H9 (cell line): ENCODE data around the gene SLC37A4. TPM values are rescaled to one million over a fixed set of nuclear protein-coding genes. Genes with fewer than 3 reads are reported as not detected.

Experiments
- DNase-seq: peaks from one replicate; pipeline ENCODE4 v3.0.0-alpha.2; 2017
- H2AFZ ChIP-seq: one replicate; pipeline ENCODE4 v1.6.1; 2013; ENCODE audit warnings: mild to moderate bottlenecking, low read length, control low read depth, moderate library complexity
- H2AK5ac ChIP-seq: 2 replicates; pipeline ENCODE4 v1.6.1; 2013; ENCODE audit warnings: low read length, control low read depth, mixed read lengths; ENCODE audit not compliant: insufficient read length
- H2BK120ac ChIP-seq: one replicate; pipeline ENCODE4 v1.6.1; 2013; ENCODE audit warnings: low read depth, mild to moderate bottlenecking, low read length, control low read depth, inconsistent platforms; ENCODE audit not compliant: poor library complexity, severe bottlenecking
- H2BK12ac ChIP-seq: 2 replicates; pipeline ENCODE4 v1.6.1; 2013; ENCODE audit warnings: low read length, control low read depth, mixed read lengths, low read depth; ENCODE audit not compliant: insufficient read length
- H2BK15ac ChIP-seq: 2 replicates; pipeline ENCODE4 v1.6.1; 2013; ENCODE audit warnings: low read depth, low read length, control low read depth
- H2BK20ac ChIP-seq: one replicate; pipeline ENCODE4 v1.6.1; 2013; ENCODE audit warnings: low read depth, mild to moderate bottlenecking, low read length, control low read depth, inconsistent platforms; ENCODE audit not compliant: poor library complexity, severe bottlenecking
- H2BK5ac ChIP-seq: 2 replicates; pipeline ENCODE4 v1.6.1; 2013; ENCODE audit warnings: low read length, control low read depth, mixed read lengths; ENCODE audit not compliant: insufficient read length
- H3K14ac ChIP-seq: 2 replicates; pipeline ENCODE4 v1.6.1; 2013; ENCODE audit warnings: low read length, control low read depth; ENCODE audit not compliant: insufficient read depth
- H3K18ac ChIP-seq: 2 replicates; pipeline ENCODE4 v1.6.1; 2013; ENCODE audit warnings: low read depth, mild to moderate bottlenecking, mixed read lengths, low read length, control low read depth; ENCODE audit not compliant: insufficient read length
- H3K23ac ChIP-seq: 2 replicates; pipeline ENCODE4 v1.6.1; 2013; ENCODE audit warnings: low read length, control low read depth, mixed read lengths, low read depth; ENCODE audit not compliant: insufficient read length
- H3K23me2 ChIP-seq: 2 replicates; pipeline ENCODE4 v1.6.1; 2013; ENCODE audit warnings: low read depth, mild to moderate bottlenecking, mixed read lengths, low read length, control low read depth; ENCODE audit not compliant: insufficient read length, poor library complexity, severe bottlenecking
- H3K27ac ChIP-seq: 2 replicates; pipeline ENCODE4 v1.5.1; 2013; ENCODE audit warnings: low read length, control low read depth, mixed read lengths, low read depth; ENCODE audit not compliant: insufficient read length
- H3K27me3 ChIP-seq: 2 replicates; pipeline ENCODE4 v1.6.1; 2013; ENCODE audit warnings: low read length, control low read depth, inconsistent platforms; ENCODE audit not compliant: insufficient read depth
- H3K4ac ChIP-seq: 2 replicates; pipeline ENCODE4 v1.6.1; 2013; ENCODE audit warnings: low read depth, mild to moderate bottlenecking, control low read depth, inconsistent platforms, low read length, moderate library complexity
- H3K4me1 ChIP-seq: 2 replicates; pipeline ENCODE4 v1.6.1; 2013; ENCODE audit warnings: low read length, control low read depth, inconsistent platforms; ENCODE audit not compliant: insufficient read depth
- H3K4me2 ChIP-seq: 2 replicates; pipeline ENCODE4 v1.6.1; 2013; ENCODE audit warnings: low read length, control low read depth, mixed read lengths; ENCODE audit not compliant: insufficient read length, insufficient read depth
- H3K56ac ChIP-seq: 2 replicates; pipeline ENCODE4 v1.6.1; 2013; ENCODE audit warnings: low read depth, mild to moderate bottlenecking, mixed read lengths, low read length, control low read depth; ENCODE audit not compliant: insufficient read length
- H3K79me1 ChIP-seq: 2 replicates; pipeline ENCODE4 v1.6.1; 2013; ENCODE audit warnings: low read depth, mild to moderate bottlenecking, moderate library complexity, low read length, control low read depth, inconsistent platforms; ENCODE audit not compliant: insufficient read depth, poor library complexity, severe bottlenecking
- H3K79me2 ChIP-seq: 2 replicates; pipeline ENCODE4 v1.6.1; 2013; ENCODE audit warnings: low read length, control low read depth, inconsistent platforms; ENCODE audit not compliant: insufficient read depth
- H3K9ac ChIP-seq: 2 replicates; pipeline ENCODE4 v1.6.1; 2013; ENCODE audit warnings: low read length, control low read depth, mixed read lengths; ENCODE audit not compliant: insufficient read length; ENCODE audit errors: extremely low read depth
- H3K9me3 ChIP-seq: one replicate; pipeline ENCODE4 v1.6.1; 2013; ENCODE audit warnings: low read depth, low read length, inconsistent platforms; ENCODE audit not compliant: control insufficient read depth
- H3T11ph ChIP-seq: one replicate; pipeline ENCODE4 v1.6.1; 2013; ENCODE audit warnings: mild to moderate bottlenecking, low read length, control low read depth, inconsistent platforms
- H4K20me1 ChIP-seq: one replicate; pipeline ENCODE4 v1.6.1; 2013; ENCODE audit not compliant: control insufficient read depth, insufficient read length, insufficient read depth
- H4K5ac ChIP-seq: 2 replicates; pipeline ENCODE4 v1.6.1; 2013; ENCODE audit warnings: low read depth, mild to moderate bottlenecking, mixed read lengths, low read length, control low read depth; ENCODE audit not compliant: insufficient read length
- H4K8ac ChIP-seq: replicated peaks from 2 replicates; pipeline ENCODE4 v1.6.1; 2013; ENCODE audit warnings: low read length, control low read depth, mixed read lengths, low read depth; ENCODE audit not compliant: insufficient read length
- H4K91ac ChIP-seq: 2 replicates; pipeline ENCODE4 v1.6.1; 2013; ENCODE audit warnings: low read depth, mild to moderate bottlenecking, moderate library complexity, mixed read lengths, low read length, control low read depth; ENCODE audit not compliant: insufficient read length
- H3K27ac Mint-ChIP-seq, 3 experiments: 2 replicates in 2 of 3; 3 replicates in 1 of 3; pipeline ENCODE4 v1.8.0; 2020 to 2021; ENCODE audit warnings: mixed read lengths in 3 of 3, mild to moderate bottlenecking in 1 of 3, moderate library complexity in 1 of 3
- H3K27me3 Mint-ChIP-seq: 2 replicates; pipeline ENCODE4 v1.8.0; 2021; ENCODE audit warnings: low read depth, mild to moderate bottlenecking, moderate library complexity, mixed read lengths
- H3K36me3 Mint-ChIP-seq, 3 experiments: 2 replicates in 2 of 3; 3 replicates in 1 of 3; pipeline ENCODE4 v1.8.0; 2020 to 2021; ENCODE audit warnings: low read depth in 3 of 3, mixed read lengths in 3 of 3; ENCODE audit not compliant: insufficient read depth in 1 of 3
- H3K4me1 Mint-ChIP-seq, 2 experiments: 2 replicates each; pipeline ENCODE4 v1.8.0; 2020; ENCODE audit warnings: mixed read lengths in 2 of 2
- H3K4me3 Mint-ChIP-seq, 2 experiments: 2 replicates in 1 of 2; 3 replicates in 1 of 2; pipeline ENCODE4 v1.8.0; 2020 to 2021; ENCODE audit warnings: mild to moderate bottlenecking in 2 of 2, mixed read lengths in 2 of 2, moderate library complexity in 1 of 2
- H3K9me3 Mint-ChIP-seq, 2 experiments: 2 replicates in 1 of 2; 3 replicates in 1 of 2; pipeline ENCODE4 v1.8.0; 2020; ENCODE audit warnings: mild to moderate bottlenecking in 2 of 2, mixed read lengths in 2 of 2, moderate library complexity in 1 of 2
- CTCF ChIP-seq: fragments of 200-600 bp; sonication (generic); conservative IDR thresholded peaks from 3 replicates; pipeline ENCODE4 v1.8.0; 2021; ENCODE audit warnings: antibody characterized with exemption, mild to moderate bottlenecking
- WGBS: extraction: QIAGEN DNeasy Blood & Tissue Kit; methylation state at CpG from one replicate; pipeline ENCODE4 v1.1.7; 2013; ENCODE audit warnings: missing lambda C conversion rate, low lambda C conversion rate, mixed read lengths; ENCODE audit not compliant: insufficient read length; ENCODE audit errors: extremely low coverage; 5-methylcytosine and 5-hydroxymethylcytosine counted together
- total RNA-seq: library from RNA; stranded (reverse); gene quantifications from 2 replicates; pipeline ENCODE4 v1.2.1, GENCODE V29; 2021

The SLC37A4 gene
- total RNA-seq, 1 experiment from 2014 or later, result 41.0 TPM

- peak within 1 kb of the TSS; percentile 95 to 97 for H3K4me3 Mint-ChIP-seq
- H3K4ac ChIP-seq, result no peak within 1 kb of the TSS
- peak; percentile 97 for DNase-seq
- peaks cover 5% of the 10 kb centered on the region for H3K79me1 ChIP-seq
- peak within 1 kb of the TSS; percentile 83 for H3K4me2 ChIP-seq
- no peak within 1 kb of the TSS for H3K23ac ChIP-seq
- peak within 1 kb of the TSS; percentile 54; the same call in 1 of the 2 replicates for H3K14ac ChIP-seq
- H4K91ac ChIP-seq, result no peak within 1 kb of the TSS
- H3K56ac ChIP-seq, result no peak within 1 kb of the TSS
- H3K27ac ChIP-seq, result no peak within 1 kb of the TSS
- no peak within 1 kb of the TSS for H2BK5ac ChIP-seq
- H3K27me3 ChIP-seq, result no peaks in the 10 kb centered on the region
- H3K36me3 Mint-ChIP-seq, result peaks cover 7 to 24% (median 21%) of the 10 kb centered on the region in 3 experiments; a peak in 6 of 7 replicates
- H4K20me1 ChIP-seq, result no peaks in the 10 kb centered on the region
- no peaks in the 10 kb centered on the region; a peak in 1 of 5 replicates for H3K9me3 Mint-ChIP-seq
- no peak within 1 kb of the TSS for H2BK15ac ChIP-seq
- H3K79me2 ChIP-seq, result no peaks in the 10 kb centered on the region; the same call in 1 of the 2 replicates
- no peak within 1 kb of the TSS for H2AFZ ChIP-seq
- no peak within 1 kb of the TSS for H2BK12ac ChIP-seq
- H4K8ac ChIP-seq, result no peak within 1 kb of the TSS
- no peak within 1 kb of the TSS for H2AK5ac ChIP-seq
- no CpG with 5 or more reads among the region's 49 CpGs for WGBS
- no peaks in the 10 kb centered on the region for H3K9me3 ChIP-seq
- no peaks in the 10 kb centered on the region for H3K27me3 Mint-ChIP-seq
- H3K18ac ChIP-seq, result no peak within 1 kb of the TSS
- H3K4me1 Mint-ChIP-seq, result peaks cover 7 to 10% of the 10 kb centered on the region in 2 experiments
- H4K5ac ChIP-seq, result no peak within 1 kb of the TSS
- H3K4me1 ChIP-seq, result no peaks in the 10 kb centered on the region
- no peak within 1 kb of the TSS for H3T11ph ChIP-seq
- no peak within 1 kb of the TSS for H2BK120ac ChIP-seq
- H2BK20ac ChIP-seq, result no peak within 1 kb of the TSS
- H3K9ac ChIP-seq, result peak within 1 kb of the TSS; percentile 97
- no peak for TF ChIP-seq CTCF
- peaks cover 7% of the 10 kb centered on the region for H3K23me2 ChIP-seq
- H3K27ac Mint-ChIP-seq, result peak within 1 kb of the TSS; percentile 84 to 97 (median 97)
These were observed 36.9 kb upstream of the SLC37A4 start, which contains the start of gene VPS11 for GRCh38 chr11:119067371-119068222. Gene VPS11, plus strand, starts transcription at chr11:119067818. Its CDS starts 6 bp downstream, at chr11:119067824.
